T-helper 1 cell (primary cell): ENCODE measurements around the gene THY1.
"Not testable (repeated sequence)": the region's sequence is repeated elsewhere in the genome, so short reads cannot be mapped to it uniquely, and the experiment has no call there.

ENCODE experiments used
- DNase-seq, 5 donors: peaks; one replicate each; pipeline ENCODE4 v3.0.0-alpha.2; 2012 to 2020
- total RNA-seq, 4 donors: gene quantifications; one replicate each; lab custom pipeline; 2026; lab: John Stamatoyannopoulos, UW

Gene THY1
- total RNA-seq, result 0 reads per million in 4 donors

DNA sequence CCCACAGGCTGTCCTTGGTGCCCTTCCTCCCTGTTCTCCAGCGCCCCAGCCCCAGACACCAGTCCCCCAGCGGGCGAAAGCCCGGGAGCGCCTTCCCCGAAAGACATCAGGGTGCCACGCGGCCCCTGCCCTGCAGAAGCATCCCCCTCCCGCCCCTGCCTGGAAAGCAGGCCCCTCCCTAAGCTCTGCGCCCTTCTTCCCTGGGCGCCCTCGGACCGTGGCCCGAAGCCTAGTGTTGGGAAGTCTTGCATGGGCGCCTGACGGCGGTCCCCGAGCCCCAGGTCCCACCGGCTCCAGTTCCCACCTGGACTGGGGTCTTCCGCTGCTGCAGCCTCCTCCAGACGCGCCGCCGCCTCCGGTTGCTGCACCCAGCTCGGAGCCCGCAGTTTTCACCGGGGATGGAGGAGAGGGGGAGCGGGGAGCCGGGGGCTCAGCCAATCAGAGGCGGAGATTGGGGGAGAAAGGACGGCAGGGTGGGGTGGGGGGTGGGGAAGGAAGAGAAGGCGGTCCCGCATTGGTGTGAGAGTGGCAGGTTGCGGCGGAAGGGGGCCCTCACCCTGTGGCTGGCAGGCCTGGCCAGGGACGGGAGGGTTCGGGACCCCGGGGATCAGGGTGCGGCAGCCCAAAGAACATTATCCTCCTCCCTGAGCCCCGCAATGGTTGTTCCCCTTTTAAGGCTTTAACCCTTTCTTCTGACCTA, at the start of gene THY1:
Gene THY1, minus strand, starts transcription at position 364 of the 700 bp plus-strand sequence. CDS start 2,267 bp downstream, outside the sequence.
- no peak for DNase-seq

DNA sequence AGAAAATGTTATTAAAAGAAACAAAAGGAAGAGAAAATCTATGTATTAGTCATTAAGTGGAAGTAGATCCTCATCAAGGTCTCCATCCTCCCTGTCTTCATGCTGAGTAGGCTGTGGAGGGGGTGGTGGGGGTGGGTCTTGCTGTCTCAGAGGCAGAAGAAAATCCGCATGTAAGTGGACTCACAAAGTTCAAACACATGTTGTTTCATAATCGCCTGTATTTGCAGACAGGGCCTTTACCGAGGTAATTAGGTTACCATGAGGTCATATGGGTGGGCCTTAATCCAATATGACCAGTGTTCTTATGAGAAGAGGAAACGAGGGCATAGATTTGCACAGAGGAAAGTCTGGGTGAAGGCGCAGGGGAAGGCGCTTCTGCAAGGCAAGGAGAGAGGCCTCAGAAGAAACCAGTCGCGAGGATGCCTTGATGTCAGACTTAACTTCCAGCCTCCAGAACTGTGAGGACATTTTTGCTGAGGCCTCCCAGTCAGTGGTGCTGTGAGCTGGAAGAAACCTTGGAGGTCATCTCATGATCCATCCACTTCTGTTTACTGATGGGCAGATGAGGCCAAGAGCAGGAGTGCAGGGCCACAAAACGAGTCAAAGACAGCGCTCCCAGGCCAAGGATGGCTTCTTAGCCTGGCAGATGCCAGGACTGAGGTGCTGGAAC, 49.3 kb upstream of the THY1 start:
- no peak for DNase-seq

DNA sequence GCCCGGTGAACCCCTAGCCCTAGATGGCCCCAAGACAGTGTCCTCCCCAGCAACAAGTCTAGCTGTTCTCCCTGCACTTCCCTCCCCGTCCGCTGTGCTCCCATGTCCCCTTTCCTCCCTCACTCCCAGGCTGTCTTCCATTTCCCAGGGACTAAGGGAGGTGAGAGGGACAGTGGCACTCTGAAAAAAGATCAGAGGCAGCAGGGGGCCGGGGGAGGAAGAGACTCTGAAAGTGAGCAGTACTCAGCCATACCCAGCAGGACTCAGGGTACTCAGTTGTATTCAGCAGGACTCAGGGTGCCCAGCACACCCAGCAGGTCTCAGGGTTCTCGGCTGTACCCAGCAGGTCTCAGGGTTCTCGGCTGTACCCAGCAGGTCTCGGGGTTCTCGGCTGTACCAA, 48.4 kb upstream of the THY1 start:
- no peak for DNase-seq

DNA sequence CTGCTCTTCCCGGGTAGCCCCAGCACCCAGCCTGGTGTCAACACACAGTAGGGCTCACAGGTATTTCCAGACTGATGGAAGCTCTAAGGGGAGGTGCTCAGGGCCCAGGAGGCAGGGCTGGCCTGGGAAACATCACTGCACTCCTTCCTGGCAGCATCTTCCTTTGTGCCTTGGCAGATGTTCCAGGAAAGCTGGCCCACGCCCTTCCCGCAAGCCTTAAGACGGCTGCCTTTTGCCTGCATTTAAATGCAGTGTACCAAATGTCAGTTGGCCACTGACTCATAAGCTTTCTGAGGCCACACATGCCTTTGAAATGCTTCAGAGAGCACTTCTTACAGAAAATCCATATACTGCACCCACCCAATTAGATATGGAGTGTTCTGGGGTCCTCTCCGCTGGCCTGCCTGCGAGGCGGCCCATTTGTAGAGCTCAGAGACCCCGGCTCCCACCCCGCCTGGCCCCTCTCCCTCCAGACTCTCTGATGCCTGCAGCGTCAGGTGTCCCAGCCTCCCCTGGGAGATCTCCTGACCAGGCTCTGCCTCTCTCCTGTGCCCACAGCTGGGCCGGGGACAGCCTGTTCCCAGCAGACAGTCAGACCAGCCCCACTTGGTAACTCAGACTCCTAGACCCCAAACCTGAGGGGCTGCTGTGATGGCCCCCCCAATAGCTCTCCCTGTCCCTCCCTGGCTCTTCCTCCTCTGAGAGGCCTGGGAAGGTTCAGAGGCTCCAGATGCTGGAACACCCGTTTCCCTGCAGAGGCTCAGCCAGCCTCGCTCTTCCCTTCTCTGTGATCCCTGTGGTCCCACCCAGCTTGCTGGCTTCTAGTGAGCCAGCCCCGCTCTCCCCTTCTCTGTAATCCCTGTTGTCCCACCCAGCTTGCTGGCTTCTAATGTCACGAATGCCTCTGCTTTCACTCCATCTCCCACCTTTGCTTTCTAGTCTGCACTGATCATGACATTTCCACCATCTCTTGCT, 47.6 kb upstream of the THY1 start:
- DNase-seq, result no peak

DNA sequence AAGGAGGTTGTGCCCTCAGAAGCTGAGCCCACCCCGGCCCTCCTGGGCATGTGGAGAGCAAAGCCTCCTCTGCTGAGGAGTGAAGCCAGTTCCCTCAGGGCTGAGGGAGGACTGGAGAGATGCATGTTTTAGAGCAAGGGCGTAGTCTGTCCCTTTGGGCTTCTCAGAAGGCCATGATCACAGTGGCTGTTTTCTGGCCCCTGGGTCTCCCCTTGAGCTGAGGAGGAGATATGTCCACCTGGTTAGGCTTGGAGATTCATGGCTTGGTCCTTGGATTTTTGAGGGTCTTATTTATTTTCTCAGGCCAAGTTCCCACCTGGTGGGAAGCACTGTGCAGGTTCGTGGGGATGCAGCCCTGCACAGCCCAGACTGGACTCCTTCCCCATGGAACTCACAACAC, 46.5 kb upstream of the THY1 start:
- no peak for DNase-seq

DNA sequence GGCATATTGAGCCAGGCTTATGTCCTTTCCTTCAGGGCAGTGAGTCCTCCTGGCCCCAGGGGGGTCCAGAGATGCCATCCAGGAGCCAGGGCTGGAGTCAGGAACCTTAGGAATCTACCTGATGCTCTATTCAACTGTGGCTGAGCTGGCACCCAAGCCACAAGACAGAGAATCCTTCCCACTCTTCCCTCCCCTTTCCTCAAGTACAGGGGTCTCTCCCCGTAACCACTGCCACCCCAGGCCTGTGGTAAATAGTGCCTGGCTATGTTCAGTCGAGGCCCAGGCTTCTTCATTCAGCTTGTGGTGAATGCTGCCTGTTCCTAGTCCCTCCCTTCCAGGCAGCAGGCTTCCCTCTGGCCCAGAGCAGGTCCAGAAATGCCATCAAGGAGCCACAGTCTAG, 45.5 kb upstream of the THY1 start:
- DNase-seq, result no peak

DNA sequence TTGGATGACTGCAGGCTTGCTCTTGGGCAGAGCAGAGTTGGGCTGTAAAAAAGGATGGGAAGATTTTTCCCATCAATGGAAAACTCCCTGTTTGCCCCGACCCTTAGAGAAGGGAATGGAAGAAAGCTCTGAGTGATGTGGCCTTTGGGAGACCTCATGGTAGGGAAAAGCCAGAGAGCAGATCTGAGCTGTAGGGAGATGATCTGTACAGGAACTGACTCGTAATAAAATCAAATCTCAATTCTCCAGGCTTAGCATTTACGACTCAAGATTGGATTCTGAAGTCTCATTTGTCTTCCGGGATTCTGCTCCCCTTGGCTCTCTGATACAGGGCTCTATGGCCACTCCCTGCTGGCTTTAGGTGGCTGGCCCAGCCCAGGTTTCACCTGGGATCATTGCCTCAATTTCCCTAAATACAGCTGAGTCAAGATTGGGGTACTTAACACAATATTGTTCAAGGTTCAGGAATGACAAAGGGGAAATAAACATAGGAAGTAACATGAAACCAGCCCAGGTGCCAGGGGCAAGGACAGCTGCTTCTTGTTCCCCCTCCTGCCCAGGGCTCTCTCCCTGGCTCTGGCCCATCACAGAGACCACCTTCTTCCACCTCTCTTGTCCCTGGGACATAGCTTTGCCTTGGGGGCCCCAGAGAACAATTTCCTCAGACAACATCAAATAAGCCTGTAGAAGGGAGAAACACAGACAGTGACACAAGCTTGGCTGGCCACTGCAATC, 38.4 kb upstream of the THY1 start:
- no peak for DNase-seq

DNA sequence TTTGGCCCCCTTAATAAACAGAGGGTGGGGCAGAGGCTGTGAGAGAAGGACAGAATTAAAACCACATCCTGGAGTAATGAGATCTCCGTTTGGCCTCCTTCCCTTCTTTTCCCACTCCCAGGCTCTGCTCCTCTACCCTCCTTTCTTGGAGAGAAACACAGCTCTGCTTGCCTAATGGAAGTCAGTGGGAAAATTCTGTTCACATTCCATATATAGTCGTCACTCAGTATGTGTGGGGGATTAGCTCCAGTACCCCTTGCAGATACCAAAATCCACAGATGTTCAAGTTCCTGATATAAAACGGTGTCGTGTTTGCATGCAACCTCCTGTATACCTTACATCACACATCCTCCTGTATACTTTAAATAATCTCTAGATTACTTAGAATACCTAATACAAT, 37.6 kb upstream of the THY1 start:
- DNase-seq, result no peak

DNA sequence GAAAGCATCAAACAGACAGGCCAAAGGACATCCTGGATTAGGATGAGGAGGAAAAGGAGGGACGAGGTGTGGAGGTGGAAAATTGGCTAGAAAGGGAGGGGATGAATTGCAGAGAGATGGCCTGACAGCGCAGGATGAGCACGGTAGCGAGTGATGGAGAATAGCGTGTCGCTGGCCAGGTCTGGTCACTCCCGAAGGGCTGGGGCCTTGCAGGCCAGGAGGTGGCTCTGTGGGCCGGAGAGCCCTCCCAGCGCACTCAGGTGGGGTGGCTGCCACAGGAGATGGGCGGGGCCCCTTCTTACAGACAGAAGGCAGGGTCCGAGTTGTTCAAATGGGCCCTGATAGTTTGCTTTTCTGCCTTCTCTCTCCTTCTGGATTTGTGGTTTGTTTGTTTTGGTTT, 37.1 kb upstream of the THY1 start:
- no peak for DNase-seq

DNA sequence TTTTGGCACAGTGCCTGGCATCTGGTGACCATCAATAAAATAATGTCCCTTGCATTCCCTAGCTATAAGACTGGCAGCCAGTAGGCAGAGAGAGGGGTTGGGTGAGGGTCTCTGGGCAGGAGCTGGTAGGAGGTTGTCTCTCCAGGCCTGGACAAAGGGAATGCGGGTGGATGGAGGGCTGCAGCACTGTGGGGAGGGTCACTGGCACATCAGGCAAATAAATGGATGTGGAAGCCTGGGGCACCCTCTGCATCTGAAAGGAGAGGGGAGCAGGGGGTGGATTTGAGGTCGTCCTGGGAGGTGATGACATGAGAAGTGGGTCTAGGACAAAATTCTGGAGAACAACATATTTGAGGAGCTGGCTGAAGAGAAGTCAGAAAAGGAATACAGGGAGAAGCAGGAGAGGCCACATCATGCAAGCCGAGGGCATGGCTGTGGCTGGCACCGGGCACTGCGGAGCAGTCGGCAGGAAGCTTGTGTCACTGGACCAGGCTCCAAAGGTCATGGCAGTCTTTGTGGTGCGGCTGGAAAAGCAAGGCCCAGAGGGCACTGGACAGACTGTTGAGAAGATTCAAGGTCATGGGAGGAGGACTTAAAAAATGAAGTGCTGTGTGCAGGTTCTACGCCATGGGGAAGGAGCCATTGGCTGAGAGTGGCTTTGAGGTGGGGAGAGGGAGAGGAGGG, 36.5 kb upstream of the THY1 start:
- DNase-seq, result no peak

DNA sequence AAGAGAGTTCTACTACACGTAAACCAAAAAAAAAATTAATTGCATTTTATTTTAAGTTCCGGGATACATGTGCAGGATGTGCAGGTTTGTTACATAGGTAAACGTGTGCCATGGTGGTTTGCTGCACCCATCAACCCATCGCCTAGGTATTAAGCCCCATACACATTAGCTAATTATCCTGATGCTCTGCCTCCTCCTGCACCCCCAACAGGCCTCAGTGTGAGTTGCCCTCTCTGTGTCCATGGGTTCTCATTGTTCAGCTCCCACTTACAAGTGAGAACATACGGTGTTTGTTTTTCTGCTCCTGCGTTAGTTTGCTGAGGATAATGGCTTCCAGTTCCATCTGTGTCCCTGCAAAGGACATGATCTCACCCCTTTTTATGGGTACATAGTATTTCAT, 32.7 kb upstream of the THY1 start:
- DNase-seq, result not testable (repeated sequence)

DNA sequence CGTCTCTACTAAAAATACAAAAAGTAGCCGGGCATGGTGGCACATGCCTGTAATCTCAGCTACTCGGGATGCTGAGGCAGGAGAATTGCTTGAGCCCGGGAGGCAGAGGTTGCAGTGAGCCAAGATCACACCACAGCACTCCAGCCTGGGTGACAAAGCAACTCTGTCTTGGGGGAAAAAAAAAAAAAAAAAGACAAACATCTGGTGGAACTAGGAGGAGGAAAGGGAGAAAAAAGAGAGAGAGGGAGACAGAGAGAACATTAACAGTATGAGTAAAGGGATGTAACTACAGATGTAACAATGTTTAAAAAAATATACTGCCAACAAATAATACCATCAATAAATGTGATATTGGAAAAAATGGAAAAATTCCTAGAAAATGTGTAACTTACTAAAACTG, 32.3 kb upstream of the THY1 start:
- DNase-seq, result not testable (repeated sequence)

DNA sequence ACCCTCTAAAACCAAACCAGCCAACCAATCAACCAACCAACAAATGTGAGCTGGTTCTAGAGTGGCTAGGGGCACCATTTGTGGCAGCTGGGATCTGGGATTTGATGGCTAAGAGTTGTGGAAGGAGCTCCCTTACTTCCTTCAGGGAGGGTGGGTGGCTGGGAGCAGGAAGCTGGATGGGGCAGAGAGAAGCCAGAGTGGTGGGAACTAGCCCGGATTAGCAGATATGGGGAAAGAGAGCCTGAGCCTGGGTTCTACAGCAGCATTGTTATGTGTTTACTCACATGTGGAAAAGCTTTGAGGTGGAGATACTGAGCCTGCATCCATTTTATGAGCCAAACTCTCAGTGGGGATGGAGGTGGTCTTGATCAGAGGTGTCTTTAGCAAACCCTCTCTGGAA, 30.9 kb upstream of the THY1 start:
- no peak for DNase-seq

DNA sequence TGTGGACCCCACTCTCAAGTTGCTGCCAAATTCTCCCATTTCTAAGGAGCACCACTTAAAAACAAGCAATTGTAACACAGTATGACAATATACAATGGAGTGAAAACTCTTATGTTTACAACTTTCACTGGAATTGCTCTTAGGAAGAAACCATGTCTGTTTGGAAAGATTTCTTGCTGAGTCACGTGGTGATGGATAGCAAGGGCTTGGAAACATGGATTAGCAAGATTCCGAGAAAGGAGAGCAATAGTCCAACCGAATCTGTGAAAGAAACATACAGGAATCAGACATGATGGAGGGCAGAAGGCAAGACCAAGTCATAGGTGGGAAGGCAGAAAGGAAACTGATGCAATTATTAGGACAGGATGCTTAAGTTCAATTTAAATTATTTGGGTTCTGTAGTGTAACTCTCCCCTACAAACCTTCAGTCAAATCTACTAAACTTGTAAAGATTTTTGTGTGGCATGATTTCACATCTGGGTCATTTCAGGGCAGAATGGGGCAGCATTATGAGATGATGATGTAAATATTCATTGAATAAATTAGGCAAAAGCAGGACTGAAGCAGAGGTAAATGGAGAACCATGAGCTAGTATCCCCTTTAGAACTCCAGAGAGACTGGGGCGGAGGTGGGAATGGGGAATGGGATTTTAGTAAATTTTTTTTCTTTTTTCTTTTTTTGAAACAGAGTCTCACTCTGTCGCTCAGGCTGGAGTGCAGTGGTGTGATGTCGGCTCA, 27.8 kb upstream of the THY1 start:
- DNase-seq, result no peak

DNA sequence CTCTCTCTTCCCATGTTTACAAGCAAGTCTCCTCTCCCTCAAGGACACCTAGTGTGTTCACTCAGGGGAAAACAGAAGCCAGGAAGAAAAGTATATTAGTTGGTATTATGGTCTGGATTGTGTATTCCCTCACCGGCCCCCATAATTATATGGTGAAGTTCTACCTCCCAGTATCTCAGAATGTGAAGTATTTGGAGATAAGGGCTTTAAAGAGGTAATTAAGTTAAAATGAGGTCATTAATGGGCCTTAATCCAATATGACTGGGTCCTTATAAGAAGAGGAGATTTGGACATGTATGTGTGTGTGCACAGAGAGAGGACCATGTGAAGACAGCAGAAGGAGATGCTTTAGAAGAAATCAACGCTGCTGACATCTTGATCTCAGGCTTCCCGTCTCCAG, 26.5 kb upstream of the THY1 start:
- DNase-seq, result no peak

DNA sequence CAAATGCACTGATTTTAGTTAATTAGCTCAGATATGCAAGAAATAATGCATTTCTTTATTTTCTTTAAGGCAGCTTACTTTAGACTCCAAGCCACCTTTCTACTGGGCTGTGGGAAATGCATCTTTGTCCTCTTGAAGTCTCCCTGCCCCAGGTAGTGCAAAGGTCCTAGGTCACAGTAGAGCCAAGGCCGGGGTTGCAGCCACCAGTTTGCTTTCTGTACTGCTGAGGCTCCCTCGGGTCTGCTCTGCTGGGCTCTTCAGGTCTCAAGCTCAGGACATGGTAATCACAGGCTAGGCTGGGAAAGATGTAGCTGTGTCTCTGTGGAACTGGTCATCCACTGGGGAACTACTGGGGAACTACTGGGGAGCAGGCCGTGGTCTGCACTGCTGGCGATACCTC, 25.4 kb upstream of the THY1 start:
- no peak for DNase-seq

DNA sequence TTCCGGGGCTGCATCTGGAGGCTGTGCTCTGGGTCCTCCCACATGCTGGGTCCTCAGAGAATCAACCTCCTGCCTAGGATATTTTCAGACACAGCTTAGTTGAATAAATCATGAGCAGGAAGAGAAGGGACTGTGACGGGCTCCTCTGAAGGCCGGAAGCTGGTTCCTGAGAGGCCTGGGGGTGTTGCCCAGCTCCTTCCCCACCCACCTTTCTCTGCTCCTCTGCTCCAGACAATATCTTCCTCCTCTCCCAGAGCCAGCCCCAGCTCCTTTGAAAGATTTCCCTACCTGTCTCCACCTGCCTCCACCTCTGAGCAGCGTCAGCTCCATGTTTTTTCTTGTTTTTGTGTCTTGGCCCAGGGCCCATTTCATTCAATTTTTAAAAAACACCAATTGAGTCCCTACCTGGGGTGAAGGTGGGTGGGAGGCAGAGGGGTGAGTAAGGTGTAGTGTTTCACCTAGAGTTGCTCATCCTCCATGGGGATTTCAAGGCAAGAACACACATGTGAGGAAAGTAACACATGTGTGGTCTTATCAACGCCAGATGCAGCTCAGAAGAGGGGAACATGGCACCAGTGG, 24.8 kb upstream of the THY1 start:
- DNase-seq, result no peak

DNA sequence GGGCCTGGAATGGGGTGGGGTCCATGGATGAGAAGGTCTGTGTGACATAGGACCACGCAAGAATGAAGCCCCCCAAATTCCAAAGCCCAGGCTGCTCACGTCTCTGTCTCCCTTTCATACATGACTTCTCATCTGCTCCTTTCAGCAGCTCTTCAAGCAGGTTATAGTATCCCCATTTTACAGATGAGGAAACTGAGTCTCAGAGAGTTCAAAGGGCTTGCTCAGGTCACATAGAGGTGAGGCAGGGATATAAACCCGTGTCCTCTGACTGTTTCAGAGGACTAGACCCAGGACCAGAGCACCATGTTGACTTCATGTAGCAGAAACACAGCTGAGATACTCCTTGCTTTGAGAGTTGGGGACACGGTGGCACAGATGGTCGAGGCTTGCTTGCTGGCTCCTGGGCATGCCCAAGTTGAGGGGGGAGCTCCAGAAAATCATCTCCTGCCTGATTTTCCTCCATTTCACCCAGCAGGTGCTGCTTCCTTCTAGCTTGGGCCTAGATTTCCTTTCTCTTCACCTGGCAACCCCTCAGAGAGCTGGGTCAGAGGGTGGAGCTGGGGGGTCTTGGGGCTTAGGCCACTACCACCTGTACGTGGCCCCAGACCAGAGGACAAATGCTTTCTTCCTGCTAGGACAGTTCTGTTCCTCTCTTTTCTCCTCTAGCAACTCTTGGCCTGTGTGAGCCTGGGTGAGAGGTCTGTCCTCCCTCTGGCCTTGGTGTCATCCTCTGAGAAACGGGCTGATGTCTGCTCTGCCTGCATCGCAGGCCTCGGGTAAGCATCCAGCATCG, 24.1 kb upstream of the THY1 start:
- DNase-seq, result no peak

DNA sequence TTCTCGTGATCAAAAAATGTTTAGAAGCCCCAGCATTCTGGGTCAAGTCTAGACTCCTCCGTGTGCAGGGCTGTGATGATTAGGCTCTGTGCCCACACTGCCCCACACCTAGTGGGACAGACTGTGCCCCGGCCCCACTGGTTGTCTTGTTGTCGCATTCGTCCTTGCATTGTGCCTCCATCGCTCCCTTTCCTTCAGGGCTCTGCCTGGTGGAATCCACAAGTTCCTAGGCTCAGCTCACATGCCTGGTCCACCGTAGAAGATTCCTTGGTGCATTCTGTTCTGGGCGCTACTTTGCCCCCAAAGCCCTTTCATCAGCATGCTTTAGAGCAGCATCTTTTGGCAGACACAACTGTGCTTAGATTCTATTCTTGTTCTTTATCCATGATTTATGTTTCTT, 23.5 kb upstream of the THY1 start:
- no peak for DNase-seq

DNA sequence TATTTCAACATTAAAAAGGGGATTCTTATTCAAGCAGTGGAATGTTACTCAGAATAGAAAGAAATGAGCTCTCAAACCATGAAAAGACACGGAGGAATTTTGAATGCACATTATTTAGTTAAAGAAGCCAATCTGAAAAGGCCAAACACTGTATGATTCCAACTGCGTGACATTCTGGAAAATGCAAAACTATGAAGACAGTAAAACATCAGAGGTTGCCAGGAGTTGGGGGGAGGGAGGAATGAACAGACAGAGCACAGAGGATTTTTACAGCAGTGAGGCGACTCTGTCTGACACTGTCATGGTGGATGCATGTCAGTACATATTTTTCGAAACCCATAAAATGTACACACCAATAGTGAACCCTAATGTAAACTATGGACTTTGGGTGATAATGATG, 22.9 kb upstream of the THY1 start:
- no peak for DNase-seq
